SH-SY5Y (cell line): ENCODE measurements around the gene CCDC59.

Experiments
- GATA2 ChIP-seq: IDR thresholded peaks from 2 replicates; pipeline ENCODE4 v1.6.1; 2011; ENCODE audit warnings: mild to moderate bottlenecking, low read depth, low read length
- GATA3 ChIP-seq: IDR thresholded peaks from 2 replicates; pipeline ENCODE4 v1.6.1; 2011; ENCODE audit warnings: low read depth, mild to moderate bottlenecking, low read length, moderate library complexity

CCDC59 gene

GRCh38 chr12:82358200-82359114 is at the start of gene CCDC59, which contains the start of gene METTL25:
TSS of gene CCDC59 (minus strand) at chr12:82358387. CDS start at chr12:82358376, 11 bp downstream.
TSS of gene METTL25 (plus strand) at chr12:82358529. CDS start at chr12:82358566, 37 bp downstream.
- TF ChIP-seq GATA3, result no peak
- peak; percentile 21; the same call in 1 of the 2 replicates for TF ChIP-seq GATA2

GRCh38 chr12:82407481-82407880 is 49.3 kb upstream of the CCDC59 start:
- TF ChIP-seq GATA3, result no peak
- TF ChIP-seq GATA2, result no peak

- TF ChIP-seq GATA3, result no peak
These were observed 48.5 kb upstream of the CCDC59 start for GRCh38 chr12:82406651-82407050.

- TF ChIP-seq GATA2 (no peak), GATA3 (no peak)
These were observed 42.6 kb upstream of the CCDC59 start for GRCh38 chr12:82400819-82401218.

GRCh38 chr12:82398879-82399278 is 40.7 kb upstream of the CCDC59 start:
- TF ChIP-seq GATA2, result no peak
- no peak for TF ChIP-seq GATA3

- TF ChIP-seq GATA2 (no peak), GATA3 (no peak)
These were observed 25.9 kb upstream of the CCDC59 start for GRCh38 chr12:82383930-82384552.

GRCh38 chr12:82378997-82379396 is 20.8 kb upstream of the CCDC59 start:
- no peak for TF ChIP-seq GATA2
- no peak for TF ChIP-seq GATA3

- TF ChIP-seq GATA2, result no peak
- TF ChIP-seq GATA3, result no peak
These were observed 17.0 kb upstream of the CCDC59 start for GRCh38 chr12:82375201-82375600.

- no peak for TF ChIP-seq GATA3
- TF ChIP-seq GATA2, result no peak
These were observed 8.0 kb upstream of the CCDC59 start for GRCh38 chr12:82366197-82366596.

- no peak for TF ChIP-seq GATA2
- TF ChIP-seq GATA3, result no peak
These were observed 5.8 kb upstream of the CCDC59 start for GRCh38 chr12:82363990-82364389.

GRCh38 chr12:82361461-82361915 is 3.3 kb upstream of the CCDC59 start:
- TF ChIP-seq GATA3 (no peak), GATA2 (no peak)

- TF ChIP-seq GATA2 (no peak), GATA3 (no peak)
These were observed 910 bp upstream of the CCDC59 start for GRCh38 chr12:82359115-82359478.

- TF ChIP-seq GATA3 (no peak), GATA2 (no peak)
These were observed 365 bp downstream of the CCDC59 start for GRCh38 chr12:82357845-82358199.

GRCh38 chr12:82357340-82357739 is 847 bp downstream of the CCDC59 start:
- no peak for TF ChIP-seq GATA2
- TF ChIP-seq GATA3, result no peak

- TF ChIP-seq GATA2, result no peak
- no peak for TF ChIP-seq GATA3
These were observed 6.8 kb downstream of the CCDC59 start for GRCh38 chr12:82351390-82351789.
